GM18907 (cell line): ENCODE data around the gene PCDHB10.
"Not testable (repeated sequence)": the region's sequence is repeated elsewhere in the genome, so short reads cannot be mapped to it uniquely, and the experiment has no call there.

ENCODE experiments used
- ATAC-seq: cut with Tn5 transposase; IDR thresholded peaks from one replicate; pipeline ENCODE4 v1.9.1; 2021; ENCODE audit warnings: mild to moderate bottlenecking, moderate library complexity; ENCODE audit not compliant: unreplicated experiment

Gene PCDHB10

GRCh38 chr5:141186897-141187512 is 5.1 kb upstream of the PCDHB10 start, which contains the start of gene PCDHB9:
Gene PCDHB9 (plus strand): TSS chr5:141187161. CDS start chr5:141187319, 158 bp downstream.
- no peak for ATAC-seq

GRCh38 chr5:141188682-141189081 is 3.5 kb upstream of the PCDHB10 start:
- not testable (repeated sequence) for ATAC-seq

GRCh38 chr5:141189131-141189530 is 3.0 kb upstream of the PCDHB10 start:
- ATAC-seq, result not testable (repeated sequence)

GRCh38 chr5:141194332-141194731 is 2.2 kb downstream of the PCDHB10 start:
- not testable (repeated sequence) for ATAC-seq

- no peak for ATAC-seq
Observed at GRCh38 chr5:141196363-141196762, 4.2 kb downstream of the PCDHB10 start.

GRCh38 chr5:141199359-141200235 is 7.4 kb downstream of the PCDHB10 start, which contains the start of gene PCDHB11:
Gene PCDHB11 (plus strand): TSS chr5:141199627. CDS start chr5:141199775, 148 bp downstream.
- no peak for ATAC-seq

- not testable (repeated sequence) for ATAC-seq
Observed at GRCh38 chr5:141201126-141201525, 9.0 kb downstream of the PCDHB10 start.

GRCh38 chr5:141201646-141202045 is 9.5 kb downstream of the PCDHB10 start:
- not testable (repeated sequence) for ATAC-seq

GRCh38 chr5:141208478-141208877 is 16.3 kb downstream of the PCDHB10 start, which contains the start of gene PCDHB12:
Gene PCDHB12 (plus strand): TSS chr5:141208719. CDS start chr5:141208908, 189 bp downstream.
- ATAC-seq, result no peak

- not testable (repeated sequence) for ATAC-seq
Observed at GRCh38 chr5:141210281-141210680, 18.1 kb downstream of the PCDHB10 start.

GRCh38 chr5:141210849-141211248 is 18.7 kb downstream of the PCDHB10 start:
- not testable (repeated sequence) for ATAC-seq

GRCh38 chr5:141213656-141214339 is 21.6 kb downstream of the PCDHB10 start, which contains the start of gene PCDHB13:
Gene PCDHB13 (plus strand): TSS chr5:141213919. CDS start chr5:141214124, 205 bp downstream.
- ATAC-seq, result not testable (repeated sequence)

GRCh38 chr5:141214583-141214982 is 22.4 kb downstream of the PCDHB10 start:
- not testable (repeated sequence) for ATAC-seq

- not testable (repeated sequence) for ATAC-seq
Observed at GRCh38 chr5:141215504-141215903, 23.4 kb downstream of the PCDHB10 start.

GRCh38 chr5:141216035-141216434 is 23.9 kb downstream of the PCDHB10 start:
- not testable (repeated sequence) for ATAC-seq

- no peak for ATAC-seq
Observed at GRCh38 chr5:141223112-141223783, 31.1 kb downstream of the PCDHB10 start, which contains the start of gene PCDHB14. Gene PCDHB14 (plus strand): TSS chr5:141223343. CDS start chr5:141223506, 163 bp downstream.

GRCh38 chr5:141224844-141225243 is 32.7 kb downstream of the PCDHB10 start:
- ATAC-seq, result not testable (repeated sequence)

- not testable (repeated sequence) for ATAC-seq
Observed at GRCh38 chr5:141225421-141225820, 33.3 kb downstream of the PCDHB10 start.

GRCh38 chr5:141234109-141234667 is 42.0 kb downstream of the PCDHB10 start:
- ATAC-seq, result no peak

- not testable (repeated sequence) for ATAC-seq
Observed at GRCh38 chr5:141235922-141236321, 43.8 kb downstream of the PCDHB10 start.
